ENCODE results near the gene TSSK2.

- TF ChIP-seq CTCF (IDR thresholded peaks at IDR 0.05; ENCODE audit: insufficient read depth, low read length, poor library complexity, severe bottlenecking) (no peak), EZH2phosphoT487 (conservative IDR thresholded peaks at IDR 0.05; ENCODE audit: low read length) (no peak)
Observed at GRCh38 chr22:19107730-19108074, 23.4 kb upstream of the TSSK2 start.

All from SU-DHL-6 (cell line).